Stimulated activated naive CD4-positive, alpha-beta T cell treated with Interleukin-2 at 50 U/mL for 16 hours (primary cell): ENCODE measurements around the gene ANKRD28.
A peak's percentile ranks its signal among the peaks of the same experiment; 100 is the strongest.

Experiments
- DNase-seq: peaks from one replicate; lab custom pipeline; 2025; lab: John Stamatoyannopoulos, UW

ANKRD28 gene

GRCh38 chr3:15723624-15723884 is 74.2 kb downstream of the ANKRD28 start:
- DNase-seq = no peak

GRCh38 chr3:15722877-15723623 is 74.7 kb downstream of the ANKRD28 start:
- DNase-seq = no peak

- no peak for DNase-seq
Measured at GRCh38 chr3:15716178-15716577, 81.6 kb downstream of the ANKRD28 start.

GRCh38 chr3:15714448-15714847 is 83.3 kb downstream of the ANKRD28 start:
- DNase-seq = no peak

- no peak for DNase-seq
Measured at GRCh38 chr3:15713364-15713763, 84.4 kb downstream of the ANKRD28 start.

- no peak for DNase-seq
Measured at GRCh38 chr3:15711281-15711680, 86.5 kb downstream of the ANKRD28 start.

- no peak for DNase-seq
Measured at GRCh38 chr3:15708882-15709677, 88.7 kb downstream of the ANKRD28 start.

- DNase-seq = no peak
Measured at GRCh38 chr3:15707779-15708178, 90.0 kb downstream of the ANKRD28 start.

- DNase-seq = no peak
Measured at GRCh38 chr3:15703346-15703745, 94.4 kb downstream of the ANKRD28 start.

- no peak for DNase-seq
Measured at GRCh38 chr3:15694628-15695027, 103.2 kb downstream of the ANKRD28 start.

GRCh38 chr3:15693355-15693754 is 104.4 kb downstream of the ANKRD28 start:
- no peak for DNase-seq

- no peak for DNase-seq
Measured at GRCh38 chr3:15690748-15691147, 107.0 kb downstream of the ANKRD28 start.

GRCh38 chr3:15690230-15690629 is 107.5 kb downstream of the ANKRD28 start:
- DNase-seq = no peak

- DNase-seq = no peak
Measured at GRCh38 chr3:15685927-15686326, 111.9 kb downstream of the ANKRD28 start.

GRCh38 chr3:15683253-15683652 is 114.5 kb downstream of the ANKRD28 start:
- DNase-seq = no peak

- DNase-seq = no peak
Measured at GRCh38 chr3:15682561-15683185, 115.1 kb downstream of the ANKRD28 start.

GRCh38 chr3:15681668-15682067 is 116.1 kb downstream of the ANKRD28 start:
- DNase-seq = no peak

- no peak for DNase-seq
Measured at GRCh38 chr3:15679306-15679705, 118.5 kb downstream of the ANKRD28 start.

- DNase-seq = no peak
Measured at GRCh38 chr3:15676259-15676658, 121.5 kb downstream of the ANKRD28 start.

- DNase-seq = no peak
Measured at GRCh38 chr3:15673536-15673935, 124.2 kb downstream of the ANKRD28 start.

- peak; percentile 5 for DNase-seq
Measured at GRCh38 chr3:15667484-15667883, 130.3 kb downstream of the ANKRD28 start.

- no peak for DNase-seq
Measured at GRCh38 chr3:15666277-15666676, 131.5 kb downstream of the ANKRD28 start.

- DNase-seq = no peak
Measured at GRCh38 chr3:15665510-15666150, 132.1 kb downstream of the ANKRD28 start.
